WI38 (cell line): Measurements from ENCODE around the gene ZFYVE21.

Source experiments
- H3K4me3 ChIP-seq: 2 replicates; pipeline ENCODE4 v1.5.1; 2011; ENCODE audit warnings: low read depth, mild to moderate bottlenecking, control low read depth, low read length
- TF ChIP-seq, protein P1 (sequence below): IDR thresholded peaks from 2 replicates; pipeline ENCODE4 v1.5.1; 2012; ENCODE audit warnings: low read depth, mild to moderate bottlenecking, control low read depth, low read length

ZFYVE21 gene

DNA sequence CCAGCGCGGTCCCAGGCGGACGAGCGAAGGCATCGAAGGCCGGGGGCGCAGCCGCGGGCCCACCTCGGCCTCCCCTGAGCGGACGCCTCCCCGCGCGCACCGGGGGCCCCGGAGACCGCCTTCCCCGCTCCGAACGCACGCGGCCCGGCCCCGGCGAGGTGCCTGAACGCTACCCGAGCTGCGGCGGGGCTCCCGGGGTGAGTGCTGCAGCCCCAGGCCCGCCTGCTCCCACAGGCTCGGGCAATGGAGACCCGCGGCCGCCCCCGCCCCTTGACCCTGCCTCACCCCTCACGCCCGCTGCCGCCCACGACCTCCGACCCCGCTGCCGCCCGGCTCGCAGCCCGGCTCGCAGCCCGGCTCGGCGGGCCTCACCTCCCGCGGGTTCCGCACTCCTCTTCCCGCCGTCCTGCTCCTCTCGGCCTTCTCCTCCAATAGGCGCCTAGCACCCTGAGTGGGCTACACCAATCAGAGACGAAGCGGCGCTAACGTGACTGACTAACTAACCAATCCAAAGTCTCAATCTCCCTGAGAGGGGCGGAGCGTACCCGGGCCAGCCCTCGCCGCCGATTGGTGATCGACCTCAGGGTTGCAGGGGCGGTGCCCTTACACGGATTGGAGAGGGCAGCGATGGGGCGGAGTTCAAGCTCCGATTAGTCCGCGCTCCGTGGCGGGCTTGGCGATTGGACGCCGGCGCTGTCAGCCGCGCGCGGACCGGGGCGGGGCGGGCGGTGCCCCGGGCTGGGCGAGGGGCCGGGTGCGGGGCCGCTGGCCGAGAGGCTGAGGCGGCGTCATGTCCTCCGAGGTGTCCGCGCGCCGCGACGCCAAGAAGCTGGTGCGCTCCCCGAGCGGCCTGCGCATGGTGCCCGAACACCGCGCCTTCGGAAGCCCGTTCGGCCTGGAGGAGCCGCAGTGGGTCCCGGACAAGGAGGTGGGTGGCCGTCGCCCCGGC is at the start of gene ZFYVE21, which contains the start of gene XRCC3:
Gene ZFYVE21, plus strand, starts transcription at position 759 of the 949 bp plus-strand sequence. Its CDS starts 32 bp downstream, at position 791.
Gene XRCC3, minus strand, starts transcription at position 400 of the 949 bp plus-strand sequence. CDS start 4,364 bp downstream, outside the sequence.
- H3K4me3 ChIP-seq: peak within 1 kb of the TSS; percentile 63

DNA sequence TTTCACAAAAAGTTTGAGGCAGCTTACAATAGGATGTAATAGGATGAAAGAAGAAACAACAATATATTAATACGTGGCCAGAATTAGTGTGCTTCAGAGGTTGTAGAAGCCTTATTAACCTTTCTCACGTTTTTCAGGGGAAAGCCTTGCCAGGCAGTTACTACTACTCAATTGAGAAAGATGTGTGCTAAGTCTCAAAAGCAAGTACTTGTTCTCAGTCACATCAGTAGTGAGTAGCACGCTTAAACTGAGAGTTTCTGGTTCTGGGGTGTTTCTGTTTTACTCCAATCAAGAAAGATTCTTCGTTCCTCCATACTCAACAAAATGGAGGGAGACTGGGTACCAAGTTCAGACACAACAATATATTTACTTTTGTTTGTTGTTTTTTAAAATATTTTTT is 47.9 kb upstream of the ZFYVE21 start:
- H3K4me3 ChIP-seq: no peak overlapping the region
- TF ChIP-seq, protein P1, sequence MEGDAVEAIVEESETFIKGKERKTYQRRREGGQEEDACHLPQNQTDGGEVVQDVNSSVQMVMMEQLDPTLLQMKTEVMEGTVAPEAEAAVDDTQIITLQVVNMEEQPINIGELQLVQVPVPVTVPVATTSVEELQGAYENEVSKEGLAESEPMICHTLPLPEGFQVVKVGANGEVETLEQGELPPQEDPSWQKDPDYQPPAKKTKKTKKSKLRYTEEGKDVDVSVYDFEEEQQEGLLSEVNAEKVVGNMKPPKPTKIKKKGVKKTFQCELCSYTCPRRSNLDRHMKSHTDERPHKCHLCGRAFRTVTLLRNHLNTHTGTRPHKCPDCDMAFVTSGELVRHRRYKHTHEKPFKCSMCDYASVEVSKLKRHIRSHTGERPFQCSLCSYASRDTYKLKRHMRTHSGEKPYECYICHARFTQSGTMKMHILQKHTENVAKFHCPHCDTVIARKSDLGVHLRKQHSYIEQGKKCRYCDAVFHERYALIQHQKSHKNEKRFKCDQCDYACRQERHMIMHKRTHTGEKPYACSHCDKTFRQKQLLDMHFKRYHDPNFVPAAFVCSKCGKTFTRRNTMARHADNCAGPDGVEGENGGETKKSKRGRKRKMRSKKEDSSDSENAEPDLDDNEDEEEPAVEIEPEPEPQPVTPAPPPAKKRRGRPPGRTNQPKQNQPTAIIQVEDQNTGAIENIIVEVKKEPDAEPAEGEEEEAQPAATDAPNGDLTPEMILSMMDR: no peak

More for the DNA sequence above, at the start of gene ZFYVE21, which contains the start of gene XRCC3:
- TF ChIP-seq, protein P1: no peak

DNA sequence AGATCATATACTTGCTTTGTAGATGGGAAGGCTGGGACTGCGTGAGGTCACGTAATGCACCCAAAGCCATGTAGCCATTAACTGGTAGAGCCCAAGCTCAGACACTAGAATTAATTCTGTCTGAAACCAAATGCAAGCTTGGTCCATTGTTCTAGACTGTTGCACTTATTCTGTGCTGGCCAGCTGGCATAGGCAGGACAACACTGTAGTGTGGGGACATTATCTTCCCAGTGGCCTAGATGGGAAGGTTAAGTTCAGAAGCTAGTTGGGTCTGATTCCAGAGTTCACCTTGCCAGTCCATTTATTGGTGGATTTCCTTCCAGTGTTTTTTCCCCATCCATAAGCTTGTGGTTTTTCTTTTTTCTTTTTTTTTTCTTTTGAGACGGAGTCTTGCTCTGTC is 47.5 kb upstream of the ZFYVE21 start:
- no peak overlapping the region for H3K4me3 ChIP-seq
- TF ChIP-seq, protein P1: no peak

DNA sequence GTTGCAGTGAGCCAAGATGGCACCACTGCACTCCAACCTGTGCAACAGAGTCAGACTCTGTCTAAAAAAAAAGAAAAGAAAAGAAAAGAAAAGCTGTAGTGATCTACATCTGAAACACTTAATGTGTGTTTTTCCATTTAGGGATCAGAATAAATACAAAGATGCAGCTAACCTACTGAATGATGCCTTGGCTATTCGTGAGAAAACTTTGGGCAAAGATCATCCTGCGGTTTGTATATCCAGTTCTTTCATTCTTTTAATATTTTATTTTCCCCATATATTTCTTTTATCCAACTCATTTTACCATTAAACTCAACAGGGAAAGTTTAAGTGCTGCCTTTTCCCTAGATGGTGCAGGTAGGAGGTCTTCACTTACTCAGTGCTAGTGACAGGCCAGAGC is 46.2 kb upstream of the ZFYVE21 start:
- H3K4me3 ChIP-seq: no peak overlapping the region
- TF ChIP-seq, protein P1: no peak

DNA sequence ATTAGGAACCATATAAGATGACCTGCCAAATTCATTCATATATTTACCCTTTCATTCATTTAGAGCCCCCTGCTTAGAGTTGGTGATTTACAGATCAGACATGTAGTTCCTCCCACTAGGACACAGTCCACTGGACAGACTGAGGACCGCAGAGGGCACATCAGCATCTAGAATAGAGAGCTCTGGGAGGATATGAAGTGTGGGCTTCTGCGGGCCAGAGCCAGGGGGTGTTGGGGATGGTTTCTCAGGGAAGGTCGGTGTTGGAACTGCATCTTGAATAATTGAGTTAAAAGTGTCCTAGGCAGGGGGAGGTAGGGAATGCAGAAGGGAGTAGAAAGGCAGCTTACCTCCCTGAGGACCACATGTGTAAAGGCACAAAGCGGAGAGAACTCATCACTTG is 43.7 kb upstream of the ZFYVE21 start:
- TF ChIP-seq, protein P1: no peak

DNA sequence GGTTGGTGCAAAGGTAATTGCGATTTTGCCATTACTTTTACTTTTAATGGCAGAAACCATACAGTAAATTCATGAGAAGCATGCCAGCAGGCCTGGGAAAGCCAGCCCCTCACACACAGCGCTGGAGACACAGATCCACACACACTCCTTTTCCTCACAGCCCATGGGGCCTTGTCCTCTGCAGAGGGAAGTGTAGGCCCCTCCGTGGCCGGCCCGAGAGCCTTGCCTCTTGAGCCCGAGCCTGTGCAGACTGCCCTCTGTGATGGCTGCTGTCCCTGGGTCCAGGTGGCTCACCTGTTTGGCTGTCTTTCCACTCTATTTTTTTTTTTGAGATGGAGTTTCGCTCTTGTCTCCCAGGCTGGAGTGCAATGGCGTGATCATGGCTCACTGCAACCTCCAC is 39.7 kb upstream of the ZFYVE21 start:
- H3K4me3 ChIP-seq: no peak overlapping the region
- TF ChIP-seq, protein P1: no peak

More for the DNA sequence above, 43.7 kb upstream of the ZFYVE21 start:
- H3K4me3 ChIP-seq: no peak overlapping the region
